ENCODE results near the gene CACNG8.
"Not testable (repeated sequence)": the region's sequence is repeated elsewhere in the genome, so short reads cannot be mapped to it uniquely, and the experiment has no call there.

The CACNG8 gene

GRCh38 chr19:53948611-53949010 lies 14.1 kb upstream of the CACNG8 start:
- H2BK5ac ChIP-seq (ENCODE audit: low read length); DNase-seq; H3K36me3 ChIP-seq (ENCODE audit: control insufficient read depth, insufficient read depth, low read length); H3K79me1 ChIP-seq (ENCODE audit: low read length); H3K56ac ChIP-seq (ENCODE audit: low read length); H3K4me1 ChIP-seq (ENCODE audit: control insufficient read depth, low read depth, low read length); H3K23ac ChIP-seq (ENCODE audit: low read length); H3K27ac ChIP-seq (ENCODE audit: low read depth, low read length); H2BK120ac ChIP-seq (ENCODE audit: low read depth, low read length); H3K18ac ChIP-seq (ENCODE audit: low read length); H2BK15ac ChIP-seq (replicated peaks; ENCODE audit: low read depth); H3K4me3 ChIP-seq (ENCODE audit: low read length); H4K8ac ChIP-seq (ENCODE audit: low read depth, low read length); H3K79me2 ChIP-seq (ENCODE audit: control insufficient read depth, insufficient read depth, low read length); H3K9ac ChIP-seq (ENCODE audit: low read length); H3K4me2 ChIP-seq (ENCODE audit: low read length); H4K5ac ChIP-seq (ENCODE audit: low read length); H3K27me3 ChIP-seq (ENCODE audit: insufficient read depth, low read length, poor library complexity); H2AK5ac ChIP-seq (ENCODE audit: low read length); H3K4ac ChIP-seq (ENCODE audit: low read depth, low read length): not testable (repeated sequence)
- WGBS (ENCODE audit: extremely low coverage, insufficient coverage, low lambda C conversion rate) = no CpG with 5 or more reads among the region's 5 CpGs

GRCh38 chr19:53951436-53951835 lies 11.3 kb upstream of the CACNG8 start:
- Histone ChIP-seq H3K9ac (ENCODE audit: low read length) (no peak overlapping the region), H3K79me2 (ENCODE audit: control insufficient read depth, insufficient read depth, low read length) (no peaks in the 10 kb centered on the region), H3K79me1 (ENCODE audit: low read length) (no peaks in the 10 kb centered on the region), H3K36me3 (ENCODE audit: control insufficient read depth, insufficient read depth, low read length) (no peaks in the 10 kb centered on the region), H2BK120ac (ENCODE audit: low read depth, low read length) (no peak overlapping the region), H3K4me3 (ENCODE audit: low read length) (no peak overlapping the region), H3K27me3 (ENCODE audit: insufficient read depth, low read length, poor library complexity) (no peaks in the 10 kb centered on the region), H3K23ac (ENCODE audit: low read length) (no peak overlapping the region), H2BK15ac (replicated peaks; ENCODE audit: low read depth) (no peak overlapping the region), H3K4me1 (ENCODE audit: control insufficient read depth, low read depth, low read length) (no peaks in the 10 kb centered on the region), H3K56ac (ENCODE audit: low read length) (no peak overlapping the region), H2AK5ac (ENCODE audit: low read length) (no peak overlapping the region), H3K4me2 (ENCODE audit: low read length) (no peak overlapping the region), H3K27ac (ENCODE audit: low read depth, low read length) (no peak overlapping the region), H2BK5ac (ENCODE audit: low read length) (no peak overlapping the region), H4K5ac (ENCODE audit: low read length) (no peak overlapping the region), H3K18ac (ENCODE audit: low read length) (no peak overlapping the region), H4K8ac (ENCODE audit: low read depth, low read length) (no peak overlapping the region), H3K4ac (ENCODE audit: low read depth, low read length) (no peak overlapping the region)
- no peak for DNase-seq
- WGBS (ENCODE audit: extremely low coverage, insufficient coverage, low lambda C conversion rate) = no CpG with 5 or more reads among the region's 11 CpGs

GRCh38 chr19:53951947-53952346 lies 10.8 kb upstream of the CACNG8 start:
- no peak overlapping the region for H3K4me3 ChIP-seq (ENCODE audit: low read length)
- H2BK5ac ChIP-seq (ENCODE audit: low read length) = no peak overlapping the region
- H3K79me1 ChIP-seq (ENCODE audit: low read length) = no peaks in the 10 kb centered on the region
- no peaks in the 10 kb centered on the region for H3K79me2 ChIP-seq (ENCODE audit: control insufficient read depth, insufficient read depth, low read length)
- no peak overlapping the region for H2AK5ac ChIP-seq (ENCODE audit: low read length)
- H3K4ac ChIP-seq (ENCODE audit: low read depth, low read length) = no peak overlapping the region
- WGBS (ENCODE audit: extremely low coverage, insufficient coverage, low lambda C conversion rate) = no CpG with 5 or more reads among the region's 9 CpGs
- no peaks in the 10 kb centered on the region for H3K27me3 ChIP-seq (ENCODE audit: insufficient read depth, low read length, poor library complexity)
- H3K18ac ChIP-seq (ENCODE audit: low read length) = no peak overlapping the region
- no peak overlapping the region for H4K5ac ChIP-seq (ENCODE audit: low read length)
- H2BK15ac ChIP-seq (replicated peaks; ENCODE audit: low read depth) = no peak overlapping the region
- no peak overlapping the region for H3K56ac ChIP-seq (ENCODE audit: low read length)
- H3K4me2 ChIP-seq (ENCODE audit: low read length) = no peak overlapping the region
- H3K23ac ChIP-seq (ENCODE audit: low read length) = no peak overlapping the region
- no peak overlapping the region for H3K9ac ChIP-seq (ENCODE audit: low read length)
- no peaks in the 10 kb centered on the region for H3K36me3 ChIP-seq (ENCODE audit: control insufficient read depth, insufficient read depth, low read length)
- DNase-seq = no peak
- H3K4me1 ChIP-seq (ENCODE audit: control insufficient read depth, low read depth, low read length) = no peaks in the 10 kb centered on the region
- no peak overlapping the region for H4K8ac ChIP-seq (ENCODE audit: low read depth, low read length)
- no peak overlapping the region for H3K27ac ChIP-seq (ENCODE audit: low read depth, low read length)
- no peak overlapping the region for H2BK120ac ChIP-seq (ENCODE audit: low read depth, low read length)

- Histone ChIP-seq H3K4ac (ENCODE audit: low read depth, low read length) (no peak overlapping the region), H4K8ac (ENCODE audit: low read depth, low read length) (no peak overlapping the region), H2BK5ac (ENCODE audit: low read length) (no peak overlapping the region), H3K4me2 (ENCODE audit: low read length) (no peak overlapping the region), H3K79me1 (ENCODE audit: low read length) (no peaks in the 10 kb centered on the region), H3K56ac (ENCODE audit: low read length) (no peak overlapping the region), H2BK15ac (replicated peaks; ENCODE audit: low read depth) (no peak overlapping the region), H2BK120ac (ENCODE audit: low read depth, low read length) (no peak overlapping the region), H3K27me3 (ENCODE audit: insufficient read depth, low read length, poor library complexity) (no peaks in the 10 kb centered on the region), H3K4me3 (ENCODE audit: low read length) (no peak overlapping the region), H3K4me1 (ENCODE audit: control insufficient read depth, low read depth, low read length) (peaks cover 6% of the 10 kb centered on the region), H2AK5ac (ENCODE audit: low read length) (no peak overlapping the region), H3K79me2 (ENCODE audit: control insufficient read depth, insufficient read depth, low read length) (no peaks in the 10 kb centered on the region), H4K5ac (ENCODE audit: low read length) (no peak overlapping the region), H3K27ac (ENCODE audit: low read depth, low read length) (no peak overlapping the region), H3K23ac (ENCODE audit: low read length) (no peak overlapping the region), H3K9ac (ENCODE audit: low read length) (no peak overlapping the region), H3K36me3 (ENCODE audit: control insufficient read depth, insufficient read depth, low read length) (no peaks in the 10 kb centered on the region), H3K18ac (ENCODE audit: low read length) (no peak overlapping the region)
- WGBS (ENCODE audit: extremely low coverage, insufficient coverage, low lambda C conversion rate) = no CpG with 5 or more reads among the region's 8 CpGs
- no peak for DNase-seq
These were observed 9.4 kb upstream of the CACNG8 start for GRCh38 chr19:53953383-53953782.

GRCh38 chr19:53957448-53958167 lies 5.1 kb upstream of the CACNG8 start:
- H3K23ac ChIP-seq (ENCODE audit: low read length) = no peak overlapping the region
- peak overlapping the region; percentile 62 for H3K56ac ChIP-seq (ENCODE audit: low read length)
- DNase-seq = peak; percentile 66
- H2BK5ac ChIP-seq (ENCODE audit: low read length) = no peak overlapping the region
- no peak overlapping the region for H4K8ac ChIP-seq (ENCODE audit: low read depth, low read length)
- H2BK120ac ChIP-seq (ENCODE audit: low read depth, low read length) = no peak overlapping the region
- no peaks in the 10 kb centered on the region for H3K27me3 ChIP-seq (ENCODE audit: insufficient read depth, low read length, poor library complexity)
- H3K4ac ChIP-seq (ENCODE audit: low read depth, low read length) = no peak overlapping the region
- no peaks in the 10 kb centered on the region for H3K79me1 ChIP-seq (ENCODE audit: low read length)
- peaks cover 14% of the 10 kb centered on the region for H3K4me1 ChIP-seq (ENCODE audit: control insufficient read depth, low read depth, low read length)
- no peak overlapping the region for H3K9ac ChIP-seq (ENCODE audit: low read length)
- H3K4me3 ChIP-seq (ENCODE audit: low read length) = no peak overlapping the region
- no CpG with 5 or more reads among the region's 15 CpGs for WGBS (ENCODE audit: extremely low coverage, insufficient coverage, low lambda C conversion rate)
- H3K18ac ChIP-seq (ENCODE audit: low read length) = no peak overlapping the region
- peak overlapping the region; percentile 50 for H4K5ac ChIP-seq (ENCODE audit: low read length)
- no peaks in the 10 kb centered on the region for H3K79me2 ChIP-seq (ENCODE audit: control insufficient read depth, insufficient read depth, low read length)
- peak overlapping the region; percentile 28 for H3K4me2 ChIP-seq (ENCODE audit: low read length)
- no peak overlapping the region for H2BK15ac ChIP-seq (replicated peaks; ENCODE audit: low read depth)
- no peaks in the 10 kb centered on the region for H3K36me3 ChIP-seq (ENCODE audit: control insufficient read depth, insufficient read depth, low read length)
- no peak overlapping the region for H3K27ac ChIP-seq (ENCODE audit: low read depth, low read length)
- no peak overlapping the region for H2AK5ac ChIP-seq (ENCODE audit: low read length)

GRCh38 chr19:53958168-53958571 lies 4.6 kb upstream of the CACNG8 start:
- H2BK5ac ChIP-seq (ENCODE audit: low read length) = no peak overlapping the region

More at GRCh38 chr19:53958168-53958571, 4.6 kb upstream of the CACNG8 start:
- H3K36me3 ChIP-seq (ENCODE audit: control insufficient read depth, insufficient read depth, low read length) = no peaks in the 10 kb centered on the region
- H3K4me1 ChIP-seq (ENCODE audit: control insufficient read depth, low read depth, low read length) = peaks cover 14% of the 10 kb centered on the region
- H3K18ac ChIP-seq (ENCODE audit: low read length) = no peak overlapping the region
- no peak overlapping the region for H3K4me3 ChIP-seq (ENCODE audit: low read length)
- peak overlapping the region; percentile 28 for H3K4me2 ChIP-seq (ENCODE audit: low read length)
- DNase-seq = peak; percentile 83
- no peak overlapping the region for H4K8ac ChIP-seq (ENCODE audit: low read depth, low read length)
- no peak overlapping the region for H2BK120ac ChIP-seq (ENCODE audit: low read depth, low read length)
- H4K5ac ChIP-seq (ENCODE audit: low read length) = no peak overlapping the region
- no peaks in the 10 kb centered on the region for H3K79me1 ChIP-seq (ENCODE audit: low read length)
- no peak overlapping the region for H3K56ac ChIP-seq (ENCODE audit: low read length)
- no peak overlapping the region for H3K23ac ChIP-seq (ENCODE audit: low read length)
- H3K79me2 ChIP-seq (ENCODE audit: control insufficient read depth, insufficient read depth, low read length) = no peaks in the 10 kb centered on the region
- no CpG with 5 or more reads among the region's 14 CpGs for WGBS (ENCODE audit: extremely low coverage, insufficient coverage, low lambda C conversion rate)
- H2BK15ac ChIP-seq (replicated peaks; ENCODE audit: low read depth) = no peak overlapping the region
- no peak overlapping the region for H3K27ac ChIP-seq (ENCODE audit: low read depth, low read length)
- no peaks in the 10 kb centered on the region for H3K27me3 ChIP-seq (ENCODE audit: insufficient read depth, low read length, poor library complexity)
- H3K9ac ChIP-seq (ENCODE audit: low read length) = no peak overlapping the region
- H2AK5ac ChIP-seq (ENCODE audit: low read length) = no peak overlapping the region
- H3K4ac ChIP-seq (ENCODE audit: low read depth, low read length) = no peak overlapping the region

Measured in mesendoderm (in vitro differentiated cells).